ENCODE data around the gene LY86.
A peak's percentile ranks its signal among the peaks of the same experiment; 100 is the strongest.

The LY86 gene

GRCh38 chr6:6646859-6647258, 58.3 kb downstream of the LY86 start:
- Histone ChIP-seq H3K79me2 (ENCODE audit: insufficient read depth, low read length) (no peaks in the 10 kb centered on the region), H3K4me3 (ENCODE audit: insufficient read depth, low read length, poor library complexity, severe bottlenecking) (no peak overlapping the region), H3K27me3 (ENCODE audit: low read length) (no peaks in the 10 kb centered on the region), H3K9ac (ENCODE audit: low read length) (no peak overlapping the region), H3K9me3 (ENCODE audit: insufficient read depth, low read length) (no peaks in the 10 kb centered on the region), H3K36me3 (ENCODE audit: low read length) (no peaks in the 10 kb centered on the region), H3K9me2 (replicated peaks; ENCODE audit: insufficient read depth, low read length) (no peaks in the 10 kb centered on the region), H4K20me1 (ENCODE audit: low read depth, low read length) (no peaks in the 10 kb centered on the region), H3K27ac (ENCODE audit: low read depth, low read length) (no peak overlapping the region), H3K4me2 (ENCODE audit: low read depth, low read length, poor library complexity, severe bottlenecking) (no peak overlapping the region), H3F3A (ENCODE audit: insufficient read depth) (no peaks in the 10 kb centered on the region), H2AFZ (ENCODE audit: low read depth, low read length, severe bottlenecking) (no peak overlapping the region)
- TF ChIP-seq EZH2phosphoT487 (conservative IDR thresholded peaks at IDR 0.05; ENCODE audit: low read length) = no peak
- TF ChIP-seq, protein P1, sequence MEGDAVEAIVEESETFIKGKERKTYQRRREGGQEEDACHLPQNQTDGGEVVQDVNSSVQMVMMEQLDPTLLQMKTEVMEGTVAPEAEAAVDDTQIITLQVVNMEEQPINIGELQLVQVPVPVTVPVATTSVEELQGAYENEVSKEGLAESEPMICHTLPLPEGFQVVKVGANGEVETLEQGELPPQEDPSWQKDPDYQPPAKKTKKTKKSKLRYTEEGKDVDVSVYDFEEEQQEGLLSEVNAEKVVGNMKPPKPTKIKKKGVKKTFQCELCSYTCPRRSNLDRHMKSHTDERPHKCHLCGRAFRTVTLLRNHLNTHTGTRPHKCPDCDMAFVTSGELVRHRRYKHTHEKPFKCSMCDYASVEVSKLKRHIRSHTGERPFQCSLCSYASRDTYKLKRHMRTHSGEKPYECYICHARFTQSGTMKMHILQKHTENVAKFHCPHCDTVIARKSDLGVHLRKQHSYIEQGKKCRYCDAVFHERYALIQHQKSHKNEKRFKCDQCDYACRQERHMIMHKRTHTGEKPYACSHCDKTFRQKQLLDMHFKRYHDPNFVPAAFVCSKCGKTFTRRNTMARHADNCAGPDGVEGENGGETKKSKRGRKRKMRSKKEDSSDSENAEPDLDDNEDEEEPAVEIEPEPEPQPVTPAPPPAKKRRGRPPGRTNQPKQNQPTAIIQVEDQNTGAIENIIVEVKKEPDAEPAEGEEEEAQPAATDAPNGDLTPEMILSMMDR (IDR thresholded peaks at IDR 0.05; ENCODE audit: insufficient read depth, low read length, poor library complexity, severe bottlenecking) = peak; percentile 27

GRCh38 chr6:6648692-6649343, 60.3 kb downstream of the LY86 start:
- TF ChIP-seq, protein P1 (IDR thresholded peaks at IDR 0.05; ENCODE audit: insufficient read depth, low read length, poor library complexity, severe bottlenecking) = no peak
- no peak for TF ChIP-seq EZH2phosphoT487 (conservative IDR thresholded peaks at IDR 0.05; ENCODE audit: low read length)
- no peaks in the 10 kb centered on the region for H3K79me2 ChIP-seq (ENCODE audit: insufficient read depth, low read length)
- H3K9me2 ChIP-seq (replicated peaks; ENCODE audit: insufficient read depth, low read length) = no peaks in the 10 kb centered on the region
- no peak overlapping the region for H3K4me3 ChIP-seq (ENCODE audit: insufficient read depth, low read length, poor library complexity, severe bottlenecking)
- no peaks in the 10 kb centered on the region for H3K9me3 ChIP-seq (ENCODE audit: insufficient read depth, low read length)
- H2AFZ ChIP-seq (ENCODE audit: low read depth, low read length, severe bottlenecking) = no peak overlapping the region
- no peak overlapping the region for H3K9ac ChIP-seq (ENCODE audit: low read length)
- H3K36me3 ChIP-seq (ENCODE audit: low read length) = no peaks in the 10 kb centered on the region
- H4K20me1 ChIP-seq (ENCODE audit: low read depth, low read length) = no peaks in the 10 kb centered on the region
- H3K27ac ChIP-seq (ENCODE audit: low read depth, low read length) = no peak overlapping the region
- H3K27me3 ChIP-seq (ENCODE audit: low read length) = no peaks in the 10 kb centered on the region
- no peak overlapping the region for H3K4me2 ChIP-seq (ENCODE audit: low read depth, low read length, poor library complexity, severe bottlenecking)
- H3F3A ChIP-seq (ENCODE audit: insufficient read depth) = no peaks in the 10 kb centered on the region

GRCh38 chr6:6649824-6650349, 61.4 kb downstream of the LY86 start:
- H3K36me3 ChIP-seq (ENCODE audit: low read length) = no peaks in the 10 kb centered on the region
- TF ChIP-seq, protein P1 (IDR thresholded peaks at IDR 0.05; ENCODE audit: insufficient read depth, low read length, poor library complexity, severe bottlenecking) = no peak
- TF ChIP-seq EZH2phosphoT487 (conservative IDR thresholded peaks at IDR 0.05; ENCODE audit: low read length) = no peak
- no peaks in the 10 kb centered on the region for H3K79me2 ChIP-seq (ENCODE audit: insufficient read depth, low read length)

More at GRCh38 chr6:6649824-6650349, 61.4 kb downstream of the LY86 start:
- H3K4me2 ChIP-seq (ENCODE audit: low read depth, low read length, poor library complexity, severe bottlenecking) = no peak overlapping the region
- H3K9me3 ChIP-seq (ENCODE audit: insufficient read depth, low read length) = no peaks in the 10 kb centered on the region
- no peaks in the 10 kb centered on the region for H3F3A ChIP-seq (ENCODE audit: insufficient read depth)
- no peaks in the 10 kb centered on the region for H3K9me2 ChIP-seq (replicated peaks; ENCODE audit: insufficient read depth, low read length)
- no peak overlapping the region for H3K27ac ChIP-seq (ENCODE audit: low read depth, low read length)
- no peak overlapping the region for H3K4me3 ChIP-seq (ENCODE audit: insufficient read depth, low read length, poor library complexity, severe bottlenecking)
- no peaks in the 10 kb centered on the region for H4K20me1 ChIP-seq (ENCODE audit: low read depth, low read length)
- no peaks in the 10 kb centered on the region for H3K27me3 ChIP-seq (ENCODE audit: low read length)
- no peak overlapping the region for H3K9ac ChIP-seq (ENCODE audit: low read length)
- no peak overlapping the region for H2AFZ ChIP-seq (ENCODE audit: low read depth, low read length, severe bottlenecking)

Data from SU-DHL-6 (cell line).